LNCaP clone FGC (cell line): ENCODE measurements around the gene SELENOI.
A peak's percentile ranks its signal among the peaks of the same experiment; 100 is the strongest.

Experiments
- DNase-seq: peaks from one replicate; pipeline ENCODE4 v3.0.0-alpha.2; 2011; ENCODE audit warnings: low read depth
- H3K4me3 ChIP-seq: 2 replicates; pipeline ENCODE4 v1.5.1; 2011; ENCODE audit warnings: mild to moderate bottlenecking, low read depth, low read length, control low read depth
- TF ChIP-seq, protein P1 (sequence below): IDR thresholded peaks from 2 replicates; pipeline ENCODE4 v1.5.1; 2012; ENCODE audit warnings: mild to moderate bottlenecking; ENCODE audit not compliant: control insufficient read depth, insufficient read depth; ENCODE audit errors: extremely low read depth

SELENOI gene

DNA sequence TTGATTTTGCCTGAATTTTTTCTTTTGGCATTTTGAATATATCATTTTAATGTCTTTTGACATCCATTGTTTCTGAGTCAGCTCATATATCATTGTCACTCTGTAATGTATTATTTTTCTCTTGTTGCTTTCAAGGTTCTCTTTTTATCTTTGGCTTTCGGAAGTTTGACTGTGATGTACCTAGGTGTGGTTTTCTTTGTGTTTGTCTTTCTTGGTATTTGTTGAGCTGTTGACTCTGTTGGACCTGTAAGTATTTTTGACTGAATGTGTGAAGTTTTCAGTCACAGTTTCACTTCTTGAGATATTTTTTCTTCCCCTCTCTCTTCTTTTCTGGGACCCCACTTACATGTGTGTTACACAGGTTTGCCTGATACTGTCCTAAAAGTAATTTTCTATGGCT is 30.9 kb downstream of the SELENOI start:
- TF ChIP-seq, protein P1, sequence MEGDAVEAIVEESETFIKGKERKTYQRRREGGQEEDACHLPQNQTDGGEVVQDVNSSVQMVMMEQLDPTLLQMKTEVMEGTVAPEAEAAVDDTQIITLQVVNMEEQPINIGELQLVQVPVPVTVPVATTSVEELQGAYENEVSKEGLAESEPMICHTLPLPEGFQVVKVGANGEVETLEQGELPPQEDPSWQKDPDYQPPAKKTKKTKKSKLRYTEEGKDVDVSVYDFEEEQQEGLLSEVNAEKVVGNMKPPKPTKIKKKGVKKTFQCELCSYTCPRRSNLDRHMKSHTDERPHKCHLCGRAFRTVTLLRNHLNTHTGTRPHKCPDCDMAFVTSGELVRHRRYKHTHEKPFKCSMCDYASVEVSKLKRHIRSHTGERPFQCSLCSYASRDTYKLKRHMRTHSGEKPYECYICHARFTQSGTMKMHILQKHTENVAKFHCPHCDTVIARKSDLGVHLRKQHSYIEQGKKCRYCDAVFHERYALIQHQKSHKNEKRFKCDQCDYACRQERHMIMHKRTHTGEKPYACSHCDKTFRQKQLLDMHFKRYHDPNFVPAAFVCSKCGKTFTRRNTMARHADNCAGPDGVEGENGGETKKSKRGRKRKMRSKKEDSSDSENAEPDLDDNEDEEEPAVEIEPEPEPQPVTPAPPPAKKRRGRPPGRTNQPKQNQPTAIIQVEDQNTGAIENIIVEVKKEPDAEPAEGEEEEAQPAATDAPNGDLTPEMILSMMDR = no peak
- DNase-seq = no peak
- H3K4me3 ChIP-seq = no peak overlapping the region

DNA sequence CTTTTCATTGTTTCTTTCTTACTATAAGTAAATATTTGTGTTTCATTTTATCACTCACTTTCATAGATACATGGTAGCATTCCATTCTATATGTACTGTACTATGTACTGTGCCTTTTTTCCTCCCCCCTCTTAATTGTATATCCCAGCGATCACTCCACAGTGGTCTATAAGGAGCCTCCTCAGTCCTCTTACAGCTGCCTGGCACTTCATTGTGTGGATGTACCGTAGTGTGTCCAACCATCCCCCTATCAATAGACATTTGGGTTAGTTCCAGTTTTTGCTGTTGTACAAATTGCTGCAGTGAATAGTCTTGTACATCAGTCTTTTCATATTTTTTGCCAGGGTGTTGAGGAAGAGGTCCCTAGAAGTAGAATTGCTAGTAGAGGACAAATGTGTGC is 34.3 kb downstream of the SELENOI start:
- TF ChIP-seq, protein P1 = no peak
- DNase-seq = peak; percentile 26
- H3K4me3 ChIP-seq = no peak overlapping the region; the same call in 1 of the 2 replicates

DNA sequence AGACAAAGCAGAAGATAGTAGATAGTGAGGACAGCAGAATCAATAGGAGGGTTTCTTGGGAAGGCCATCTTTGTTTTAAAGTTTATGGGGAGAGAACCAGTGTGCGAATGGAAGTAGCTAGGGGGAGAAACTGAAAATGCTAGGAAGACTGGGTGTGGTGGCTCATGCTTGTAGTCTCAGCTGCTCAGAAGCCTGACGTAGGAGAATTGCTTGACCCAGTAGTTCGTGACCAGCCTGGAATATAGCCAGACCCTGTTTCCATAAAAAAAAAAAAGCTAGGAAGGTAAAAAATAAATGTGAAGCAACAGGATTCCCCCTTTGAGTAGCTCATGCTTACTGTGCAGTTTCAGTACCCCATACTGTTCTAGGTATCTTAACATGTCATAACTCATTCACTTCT is 36.6 kb downstream of the SELENOI start:
- TF ChIP-seq, protein P1 = no peak
- no peak for DNase-seq
- no peak overlapping the region for H3K4me3 ChIP-seq

DNA sequence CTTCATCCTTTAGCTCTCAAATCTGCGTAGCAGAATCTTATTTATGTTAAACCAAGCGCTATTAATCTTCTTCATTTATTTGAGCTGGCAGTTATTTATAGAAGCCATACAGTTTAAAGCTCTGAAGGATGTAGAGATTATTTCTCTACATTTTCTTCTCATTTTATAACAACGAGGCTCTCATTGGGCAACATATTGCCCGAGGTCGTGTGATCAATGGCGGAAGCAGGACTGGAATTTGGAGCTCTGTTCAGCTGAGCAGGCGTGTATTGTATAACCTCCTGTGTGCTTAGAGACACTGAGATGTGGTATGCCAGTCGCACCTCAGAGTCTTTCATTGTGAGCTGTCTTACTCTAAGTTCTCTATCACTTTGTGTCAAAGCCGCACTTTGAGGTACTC is 38.2 kb downstream of the SELENOI start:
- no peak for DNase-seq
- H3K4me3 ChIP-seq = no peak overlapping the region
- TF ChIP-seq, protein P1 = no peak

DNA sequence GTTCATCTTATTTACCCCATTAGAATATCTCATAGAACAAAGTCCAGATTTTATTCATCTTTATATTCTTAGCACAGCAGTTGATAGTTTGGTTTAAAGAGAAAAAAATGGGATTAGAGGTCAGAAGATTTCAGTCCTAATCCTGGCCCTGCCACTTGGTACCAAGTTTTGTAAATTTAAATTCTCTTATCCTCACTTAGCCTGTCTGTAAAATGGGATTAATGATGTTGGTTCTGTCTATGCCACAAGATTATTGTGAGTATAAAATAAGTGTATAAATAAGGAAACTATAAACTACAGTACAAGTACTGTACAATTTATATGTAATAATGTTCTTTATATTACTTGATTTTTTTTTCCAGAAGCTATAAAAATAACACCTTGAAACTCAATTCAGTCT is 38.7 kb downstream of the SELENOI start:
- H3K4me3 ChIP-seq = no peak overlapping the region
- no peak for DNase-seq
- TF ChIP-seq, protein P1 = no peak

DNA sequence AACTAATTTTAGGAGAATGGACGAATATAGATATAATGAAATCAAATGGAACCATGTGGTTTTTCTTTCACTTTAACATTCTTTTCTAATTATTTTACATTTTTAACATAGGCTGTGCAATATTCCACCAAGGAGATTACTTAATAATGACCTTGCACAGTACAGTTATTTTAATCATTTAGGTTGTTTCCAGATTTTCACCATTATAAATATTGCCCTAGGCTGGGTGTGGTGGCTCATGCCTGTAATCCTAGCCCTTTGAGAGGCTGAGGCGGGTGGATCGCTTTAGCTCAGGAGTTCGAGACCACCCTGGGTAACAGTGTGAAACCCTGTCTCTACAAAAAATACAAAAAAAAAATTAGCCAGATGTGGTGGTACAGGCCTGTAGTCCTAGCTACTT is 41.2 kb downstream of the SELENOI start:
- H3K4me3 ChIP-seq = no peak overlapping the region
- TF ChIP-seq, protein P1 = no peak
- DNase-seq = no peak

DNA sequence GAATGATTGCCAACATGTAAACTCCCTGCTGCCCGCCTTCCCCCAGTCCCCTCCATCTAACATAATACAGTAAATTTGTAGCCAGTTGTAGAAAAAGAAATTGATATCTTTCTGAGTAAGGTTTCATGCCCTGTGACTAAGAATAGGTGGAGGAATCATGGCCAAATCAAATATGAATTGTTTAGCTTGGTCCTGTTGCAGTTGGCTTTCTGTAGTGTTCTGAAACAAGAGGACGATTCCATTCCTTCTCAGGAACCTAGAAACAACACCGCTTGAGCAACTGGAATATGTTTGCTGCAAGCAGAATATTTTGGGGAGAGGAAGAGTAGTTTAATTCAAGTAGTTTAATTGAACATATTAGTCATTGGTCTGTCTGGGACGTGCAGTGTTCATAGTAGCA is 48.8 kb downstream of the SELENOI start:
- no peak overlapping the region for H3K4me3 ChIP-seq
- TF ChIP-seq, protein P1 = no peak
- DNase-seq = peak; percentile 1
